ENCODE data around the gene TMEM131.
A peak's percentile ranks its signal among the peaks of the same experiment; 100 is the strongest.
"Not testable (repeated sequence)": the region's sequence is repeated elsewhere in the genome, so short reads cannot be mapped to it uniquely, and the experiment has no call there.

Gene TMEM131

GRCh38 chr2:97995734-97996624 is at the start of gene TMEM131:
TSS of gene TMEM131 (minus strand) at chr2:97995948. CDS start at chr2:97995662, 286 bp downstream.
- peaks cover 0 to 3% of the 10 kb centered on the region in 2 donors for H3K9me3 Mint-ChIP-seq
- H3K36me3 Mint-ChIP-seq, result peaks cover 6 to 32% of the 10 kb centered on the region in 2 donors

GRCh38 chr2:98044730-98045129 is 49.0 kb upstream of the TMEM131 start:
- H3K27ac Mint-ChIP-seq; H3K27me3 Mint-ChIP-seq; ATAC-seq (replicated peaks); H3K4me3 Mint-ChIP-seq; DNase-seq: not testable (repeated sequence)
- Mint-ChIP-seq H3K4me1 (peaks cover 7 to 21% of the 10 kb centered on the region in 2 donors), H3K9me3 (peaks cover 21 to 27% of the 10 kb centered on the region in 2 donors), H3K36me3 (peaks cover 7 to 29% of the 10 kb centered on the region in 2 donors)

More at GRCh38 chr2:97995734-97996624, at the start of gene TMEM131:
- DNase-seq, result peak; percentile 97
- peak; percentile 80 to 82 for ATAC-seq (replicated peaks)
- H3K27me3 Mint-ChIP-seq, result no peaks in the 10 kb centered on the region
- peak within 1 kb of the TSS; percentile 97 for H3K27ac Mint-ChIP-seq
- H3K4me1 Mint-ChIP-seq, result peaks cover 33 to 56% of the 10 kb centered on the region in 2 donors
- peak within 1 kb of the TSS; percentile 91 to 93 for H3K4me3 Mint-ChIP-seq

GRCh38 chr2:98043101-98043500 is 47.4 kb upstream of the TMEM131 start:
- Mint-ChIP-seq H3K4me3 (no peak overlapping the region), H3K27ac (no peak overlapping the region), H3K9me3 (peaks cover 21 to 27% of the 10 kb centered on the region in 2 donors), H3K36me3 (peaks cover 7 to 29% of the 10 kb centered on the region in 2 donors), H3K27me3 (no peaks in the 10 kb centered on the region), H3K4me1 (peaks cover 17 to 33% of the 10 kb centered on the region in 2 donors)
- DNase-seq (no peak), ATAC-seq (replicated peaks) (no peak)

GRCh38 chr2:98040331-98040939 is 44.7 kb upstream of the TMEM131 start:
- H3K36me3 Mint-ChIP-seq, result peaks cover 7 to 26% of the 10 kb centered on the region in 2 donors
- DNase-seq (no peak), ATAC-seq (replicated peaks) (no peak)
- no peaks in the 10 kb centered on the region for H3K27me3 Mint-ChIP-seq
- no peak overlapping the region for H3K4me3 Mint-ChIP-seq
- no peak overlapping the region for H3K27ac Mint-ChIP-seq
- peaks cover 17 to 33% of the 10 kb centered on the region in 2 donors for H3K4me1 Mint-ChIP-seq
- peaks cover 18 to 22% of the 10 kb centered on the region in 2 donors for H3K9me3 Mint-ChIP-seq

GRCh38 chr2:98039085-98039756 is 43.5 kb upstream of the TMEM131 start:
- Mint-ChIP-seq H3K36me3 (peaks cover 0 to 16% of the 10 kb centered on the region in 2 donors), H3K4me1 (peaks cover 17 to 40% of the 10 kb centered on the region in 2 donors), H3K9me3 (peaks cover 8 to 10% of the 10 kb centered on the region in 2 donors), H3K4me3 (no peak overlapping the region), H3K27me3 (no peaks in the 10 kb centered on the region), H3K27ac (peak overlapping the region; percentile 56)
- ATAC-seq (replicated peaks) (peak; percentile 46 to 60), DNase-seq (no peak)

- H3K4me3 Mint-ChIP-seq, result no peak overlapping the region
- H3K27me3 Mint-ChIP-seq, result no peaks in the 10 kb centered on the region
- no peak for DNase-seq
- peaks cover 0 to 2% of the 10 kb centered on the region in 2 donors for H3K9me3 Mint-ChIP-seq
- peaks cover 22 to 40% of the 10 kb centered on the region in 2 donors for H3K4me1 Mint-ChIP-seq
- H3K36me3 Mint-ChIP-seq, result peaks cover 0 to 5% of the 10 kb centered on the region in 2 donors
- no peak for ATAC-seq (replicated peaks)
- H3K27ac Mint-ChIP-seq, result no peak overlapping the region
Observed at GRCh38 chr2:98037666-98038336, 42.1 kb upstream of the TMEM131 start.

GRCh38 chr2:98037206-98037605 is 41.5 kb upstream of the TMEM131 start:
- Mint-ChIP-seq H3K4me1 (peaks cover 23 to 46% of the 10 kb centered on the region in 2 donors), H3K27ac (no peak overlapping the region), H3K9me3 (no peaks in the 10 kb centered on the region), H3K27me3 (no peaks in the 10 kb centered on the region), H3K4me3 (no peak overlapping the region), H3K36me3 (no peaks in the 10 kb centered on the region)
- DNase-seq (no peak), ATAC-seq (replicated peaks) (no peak)

- Mint-ChIP-seq H3K4me1 (peaks cover 23 to 48% of the 10 kb centered on the region in 2 donors), H3K4me3 (no peak overlapping the region), H3K36me3 (no peaks in the 10 kb centered on the region), H3K27ac (no peak overlapping the region), H3K9me3 (no peaks in the 10 kb centered on the region), H3K27me3 (no peaks in the 10 kb centered on the region)
- DNase-seq (no peak), ATAC-seq (replicated peaks) (no peak)
Observed at GRCh38 chr2:98036349-98037000, 40.7 kb upstream of the TMEM131 start.

GRCh38 chr2:98034745-98035144 is 39.0 kb upstream of the TMEM131 start:
- peaks cover 22 to 47% of the 10 kb centered on the region in 2 donors for H3K4me1 Mint-ChIP-seq
- DNase-seq (no peak), ATAC-seq (replicated peaks) (no peak)
- H3K27me3 Mint-ChIP-seq, result no peaks in the 10 kb centered on the region
- H3K4me3 Mint-ChIP-seq, result no peak overlapping the region
- no peaks in the 10 kb centered on the region for H3K9me3 Mint-ChIP-seq
- H3K27ac Mint-ChIP-seq, result peak overlapping the region; percentile 51
- H3K36me3 Mint-ChIP-seq, result no peaks in the 10 kb centered on the region

GRCh38 chr2:98032086-98032485 is 36.3 kb upstream of the TMEM131 start:
- Mint-ChIP-seq H3K4me1 (peaks cover 26 to 60% of the 10 kb centered on the region in 2 donors), H3K36me3 (no peaks in the 10 kb centered on the region), H3K4me3 (no peak overlapping the region), H3K9me3 (no peaks in the 10 kb centered on the region), H3K27me3 (no peaks in the 10 kb centered on the region), H3K27ac (no peak overlapping the region)
- DNase-seq (no peak), ATAC-seq (replicated peaks) (no peak)

GRCh38 chr2:98029718-98030222 is 34.0 kb upstream of the TMEM131 start:
- ATAC-seq (replicated peaks) (no peak), DNase-seq (no peak)
- Mint-ChIP-seq H3K27me3 (no peaks in the 10 kb centered on the region), H3K9me3 (no peaks in the 10 kb centered on the region), H3K4me1 (peaks cover 37 to 81% of the 10 kb centered on the region in 2 donors), H3K27ac (no peak overlapping the region), H3K4me3 (no peak overlapping the region), H3K36me3 (no peaks in the 10 kb centered on the region)

GRCh38 chr2:98028931-98029717 is 33.4 kb upstream of the TMEM131 start:
- Mint-ChIP-seq H3K9me3 (no peaks in the 10 kb centered on the region), H3K27ac (peak overlapping the region; percentile 94), H3K4me3 (peak overlapping the region in 1 of 2 donors; percentile 55), H3K27me3 (no peaks in the 10 kb centered on the region), H3K36me3 (no peaks in the 10 kb centered on the region), H3K4me1 (peaks cover 36 to 74% of the 10 kb centered on the region in 2 donors)
- DNase-seq (no peak), ATAC-seq (replicated peaks) (no peak)
